ENCODE data around the gene SPATS2L. TPM values are rescaled to one million over a fixed set of nuclear protein-coding genes. Genes with fewer than 3 reads are reported as not detected.

SPATS2L gene
- total RNA-seq, 1 donor from 2014 or later, result 77.3 TPM

DNA sequence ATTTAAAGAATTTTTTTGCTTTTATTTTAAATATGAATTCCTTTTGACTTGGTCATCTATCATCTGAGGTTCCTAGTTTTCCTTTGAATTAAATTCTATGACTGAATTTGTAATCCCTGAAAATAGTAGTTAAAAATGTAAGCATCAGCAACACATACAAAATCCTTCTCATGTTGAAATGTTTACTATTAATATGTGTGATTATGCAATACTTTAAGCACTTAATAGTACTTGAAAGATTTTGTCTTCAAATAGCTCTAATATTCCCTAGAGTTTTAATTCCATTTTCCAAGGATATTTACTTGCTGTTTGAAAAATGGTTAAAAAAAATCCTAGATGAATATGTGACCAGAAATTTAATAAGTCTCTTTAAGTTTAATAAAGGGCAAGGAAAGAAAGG lies 26.6 kb upstream of the SPATS2L start:
- TF ChIP-seq, protein P1, sequence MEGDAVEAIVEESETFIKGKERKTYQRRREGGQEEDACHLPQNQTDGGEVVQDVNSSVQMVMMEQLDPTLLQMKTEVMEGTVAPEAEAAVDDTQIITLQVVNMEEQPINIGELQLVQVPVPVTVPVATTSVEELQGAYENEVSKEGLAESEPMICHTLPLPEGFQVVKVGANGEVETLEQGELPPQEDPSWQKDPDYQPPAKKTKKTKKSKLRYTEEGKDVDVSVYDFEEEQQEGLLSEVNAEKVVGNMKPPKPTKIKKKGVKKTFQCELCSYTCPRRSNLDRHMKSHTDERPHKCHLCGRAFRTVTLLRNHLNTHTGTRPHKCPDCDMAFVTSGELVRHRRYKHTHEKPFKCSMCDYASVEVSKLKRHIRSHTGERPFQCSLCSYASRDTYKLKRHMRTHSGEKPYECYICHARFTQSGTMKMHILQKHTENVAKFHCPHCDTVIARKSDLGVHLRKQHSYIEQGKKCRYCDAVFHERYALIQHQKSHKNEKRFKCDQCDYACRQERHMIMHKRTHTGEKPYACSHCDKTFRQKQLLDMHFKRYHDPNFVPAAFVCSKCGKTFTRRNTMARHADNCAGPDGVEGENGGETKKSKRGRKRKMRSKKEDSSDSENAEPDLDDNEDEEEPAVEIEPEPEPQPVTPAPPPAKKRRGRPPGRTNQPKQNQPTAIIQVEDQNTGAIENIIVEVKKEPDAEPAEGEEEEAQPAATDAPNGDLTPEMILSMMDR (IDR thresholded peaks at IDR 0.05; ENCODE audit: insufficient read depth, low read length, poor library complexity, severe bottlenecking), result no peak
- no peak for DNase-seq (ENCODE audit: low read depth)
- H3K27me3 ChIP-seq (ENCODE audit: control insufficient read depth, insufficient read depth, low read length), result no peaks in the 10 kb centered on the region
- H3K36me3 ChIP-seq (ENCODE audit: control insufficient read depth, insufficient read depth, low read length), result no peaks in the 10 kb centered on the region
- no peak overlapping the region for H3K4me3 ChIP-seq (ENCODE audit: low read depth, low read length)

DNA sequence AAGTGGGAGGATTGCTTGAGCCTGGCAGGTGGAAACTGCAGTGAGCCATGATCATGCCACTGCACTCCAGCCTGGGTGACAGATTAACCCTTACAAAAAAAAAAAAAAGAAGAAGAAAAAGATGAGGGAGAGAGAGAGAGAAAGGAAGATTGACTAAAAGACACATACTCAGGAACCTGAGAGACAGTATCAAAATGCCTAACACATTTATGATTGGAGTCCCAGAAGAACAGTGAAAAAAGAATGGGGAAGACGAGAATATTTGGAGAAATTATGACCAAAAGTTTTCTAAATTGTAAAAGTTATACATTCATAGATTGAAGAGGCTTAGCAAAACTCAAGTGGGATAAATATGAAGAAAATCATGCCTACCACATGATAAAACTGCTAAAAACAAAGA lies 19.9 kb upstream of the SPATS2L start:
- H3K36me3 ChIP-seq (ENCODE audit: control insufficient read depth, insufficient read depth, low read length), result no peaks in the 10 kb centered on the region
- DNase-seq (ENCODE audit: low read depth), result no peak
- H3K4me3 ChIP-seq (ENCODE audit: low read depth, low read length), result no peak overlapping the region
- TF ChIP-seq, protein P1 (IDR thresholded peaks at IDR 0.05; ENCODE audit: insufficient read depth, low read length, poor library complexity, severe bottlenecking), result no peak
- H3K27me3 ChIP-seq (ENCODE audit: control insufficient read depth, insufficient read depth, low read length), result no peaks in the 10 kb centered on the region

DNA sequence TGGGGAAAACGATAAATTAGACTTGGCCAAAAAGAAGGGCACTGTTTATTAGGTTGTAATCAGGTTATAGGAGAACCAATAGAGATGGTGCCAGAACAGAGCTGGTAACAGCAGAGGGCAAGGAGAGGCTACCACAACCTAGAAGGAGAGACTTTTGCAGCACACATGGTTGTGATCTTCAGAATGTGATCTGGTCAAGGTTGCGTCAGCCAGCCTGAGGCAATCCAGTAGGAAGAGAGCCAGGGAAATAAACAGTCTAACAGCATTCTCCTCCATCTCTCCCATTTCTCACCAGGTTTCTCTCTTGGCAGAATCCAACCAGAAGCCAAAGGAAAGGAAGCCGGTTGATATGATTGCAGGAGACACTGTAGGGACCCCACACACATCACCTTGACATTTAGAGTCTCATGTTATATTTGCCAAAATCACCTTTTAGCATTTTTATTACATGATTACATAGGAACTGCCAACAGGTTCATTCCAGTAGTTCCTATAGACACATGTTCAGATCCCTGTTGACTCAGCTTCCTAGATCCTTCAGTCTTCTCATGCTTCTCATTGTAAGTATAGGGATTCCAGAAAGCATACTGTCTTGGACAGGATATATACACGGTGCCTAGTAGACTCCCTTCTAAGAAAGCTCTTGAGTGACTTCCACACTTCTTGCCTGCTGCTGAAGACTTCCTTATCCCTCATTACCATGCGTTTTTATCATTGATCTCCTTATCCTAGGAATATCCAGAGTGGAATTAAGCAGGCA lies 17.6 kb upstream of the SPATS2L start:
- Histone ChIP-seq H3K27me3 (ENCODE audit: control insufficient read depth, insufficient read depth, low read length) (no peaks in the 10 kb centered on the region), H3K4me3 (ENCODE audit: low read depth, low read length) (no peak overlapping the region), H3K36me3 (ENCODE audit: control insufficient read depth, insufficient read depth, low read length) (no peaks in the 10 kb centered on the region)
- DNase-seq (ENCODE audit: low read depth), result no peak
- TF ChIP-seq, protein P1 (IDR thresholded peaks at IDR 0.05; ENCODE audit: insufficient read depth, low read length, poor library complexity, severe bottlenecking), result no peak

GRCh38 chr2:200296118-200296517 lies 10.4 kb upstream of the SPATS2L start:
- Histone ChIP-seq H3K36me3 (ENCODE audit: control insufficient read depth, insufficient read depth, low read length) (no peaks in the 10 kb centered on the region), H3K27me3 (ENCODE audit: control insufficient read depth, insufficient read depth, low read length) (no peaks in the 10 kb centered on the region), H3K4me3 (ENCODE audit: low read depth, low read length) (no peak overlapping the region)
- TF ChIP-seq, protein P1 (IDR thresholded peaks at IDR 0.05; ENCODE audit: insufficient read depth, low read length, poor library complexity, severe bottlenecking), result no peak
- no peak for DNase-seq (ENCODE audit: low read depth)

- Histone ChIP-seq H3K36me3 (ENCODE audit: control insufficient read depth, insufficient read depth, low read length) (no peaks in the 10 kb centered on the region), H3K27me3 (ENCODE audit: control insufficient read depth, insufficient read depth, low read length) (no peaks in the 10 kb centered on the region), H3K4me3 (ENCODE audit: low read depth, low read length) (no peak overlapping the region)
- TF ChIP-seq, protein P1 (IDR thresholded peaks at IDR 0.05; ENCODE audit: insufficient read depth, low read length, poor library complexity, severe bottlenecking), result no peak
- no peak for DNase-seq (ENCODE audit: low read depth)
These were observed 9.4 kb upstream of the SPATS2L start for GRCh38 chr2:200297100-200297499.

DNA sequence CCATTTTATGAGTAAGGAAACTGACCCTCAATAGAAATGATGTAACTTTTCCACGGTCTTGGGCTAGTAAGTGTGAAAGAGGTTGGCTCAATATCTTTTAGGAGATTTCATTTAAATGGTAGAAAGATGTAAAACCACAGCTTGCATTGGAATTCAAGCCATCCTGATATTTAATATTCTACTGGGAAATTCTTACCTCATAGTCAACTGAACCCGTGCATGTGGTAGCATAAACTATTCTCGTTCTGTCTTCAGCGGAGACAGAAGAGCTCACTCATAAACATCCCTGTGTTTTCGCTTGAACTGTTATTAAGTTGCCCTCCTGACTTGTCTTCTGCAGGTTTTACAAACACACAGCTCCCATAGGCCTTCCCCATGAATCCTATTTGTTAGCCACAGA lies 8.5 kb upstream of the SPATS2L start:
- TF ChIP-seq, protein P1 (IDR thresholded peaks at IDR 0.05; ENCODE audit: insufficient read depth, low read length, poor library complexity, severe bottlenecking), result no peak
- H3K27me3 ChIP-seq (ENCODE audit: control insufficient read depth, insufficient read depth, low read length), result no peaks in the 10 kb centered on the region
- H3K4me3 ChIP-seq (ENCODE audit: low read depth, low read length), result no peak overlapping the region
- DNase-seq (ENCODE audit: low read depth), result no peak
- H3K36me3 ChIP-seq (ENCODE audit: control insufficient read depth, insufficient read depth, low read length), result no peaks in the 10 kb centered on the region
